Measurements from ENCODE around the gene UNCX.

DNA sequence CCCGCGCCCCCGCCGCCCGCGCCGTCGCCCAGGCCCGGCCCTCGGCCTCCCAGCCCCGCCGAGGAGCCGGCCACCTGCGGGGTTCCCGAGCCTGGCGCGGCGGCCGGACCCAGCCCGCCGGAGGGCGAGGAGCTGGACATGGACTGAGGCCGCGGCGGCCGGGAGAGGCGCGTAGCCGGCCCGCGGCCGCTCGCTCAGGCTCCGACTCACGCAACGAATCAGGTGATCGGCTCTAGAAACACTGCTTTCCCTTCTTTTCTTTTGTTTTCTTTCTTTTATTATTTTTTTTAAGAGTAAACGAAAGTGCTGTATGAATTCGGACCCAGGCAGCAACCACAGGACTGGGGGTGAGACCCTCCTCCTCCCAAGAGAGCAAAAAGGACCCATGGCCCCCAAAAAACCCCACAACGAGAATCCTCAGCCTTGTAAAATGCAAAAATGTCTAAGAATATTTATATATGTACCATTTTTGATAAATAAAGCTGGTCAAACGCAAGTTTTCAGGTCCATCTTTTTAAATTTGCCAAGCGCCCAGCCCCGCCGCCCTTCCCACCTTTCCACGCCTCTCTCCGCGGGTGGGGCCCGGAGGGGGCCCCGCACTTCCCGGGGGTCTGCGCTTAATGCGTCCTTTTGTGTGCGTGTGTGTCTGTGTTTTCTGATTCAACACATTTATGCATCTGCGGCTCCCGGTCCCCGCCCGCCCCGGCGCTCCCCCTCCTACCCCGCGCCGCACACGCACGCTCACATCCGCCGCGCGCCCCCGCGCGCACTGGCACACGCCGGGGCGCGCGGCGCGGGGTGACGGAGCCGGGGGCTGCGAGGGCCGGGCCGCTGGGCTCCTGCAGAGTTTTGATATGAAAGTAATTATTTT, 4.4 kb downstream of the UNCX start:
- TF ChIP-seq EZH2 (IDR thresholded peaks at IDR 0.05; ENCODE audit: borderline replicate concordance, low read depth, low read length, poor library complexity, severe bottlenecking) = no peak
- TF ChIP-seq, protein P1, sequence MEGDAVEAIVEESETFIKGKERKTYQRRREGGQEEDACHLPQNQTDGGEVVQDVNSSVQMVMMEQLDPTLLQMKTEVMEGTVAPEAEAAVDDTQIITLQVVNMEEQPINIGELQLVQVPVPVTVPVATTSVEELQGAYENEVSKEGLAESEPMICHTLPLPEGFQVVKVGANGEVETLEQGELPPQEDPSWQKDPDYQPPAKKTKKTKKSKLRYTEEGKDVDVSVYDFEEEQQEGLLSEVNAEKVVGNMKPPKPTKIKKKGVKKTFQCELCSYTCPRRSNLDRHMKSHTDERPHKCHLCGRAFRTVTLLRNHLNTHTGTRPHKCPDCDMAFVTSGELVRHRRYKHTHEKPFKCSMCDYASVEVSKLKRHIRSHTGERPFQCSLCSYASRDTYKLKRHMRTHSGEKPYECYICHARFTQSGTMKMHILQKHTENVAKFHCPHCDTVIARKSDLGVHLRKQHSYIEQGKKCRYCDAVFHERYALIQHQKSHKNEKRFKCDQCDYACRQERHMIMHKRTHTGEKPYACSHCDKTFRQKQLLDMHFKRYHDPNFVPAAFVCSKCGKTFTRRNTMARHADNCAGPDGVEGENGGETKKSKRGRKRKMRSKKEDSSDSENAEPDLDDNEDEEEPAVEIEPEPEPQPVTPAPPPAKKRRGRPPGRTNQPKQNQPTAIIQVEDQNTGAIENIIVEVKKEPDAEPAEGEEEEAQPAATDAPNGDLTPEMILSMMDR (conservative IDR thresholded peaks at IDR 0.05; ENCODE audit: low read depth, low read length) = no peak
